Body of pancreas (tissue), 4 donors: ENCODE data around the gene AP3B1. TPM values are rescaled to one million over a fixed set of nuclear protein-coding genes. Genes with fewer than 3 reads are reported as not detected.

Source experiments
- ATAC-seq: fragments of 150-250 bp; one replicate; pipeline ENCODE4 v1.9.1; 2016
- DNase-seq, 4 donors: peaks; one replicate each; pipeline ENCODE4 v3.0.0-alpha.2; 2019
- H3K27ac ChIP-seq, 4 donors: fragments of 200-600 bp; sonication (generic); 1 replicate in 3 of 4; 2 replicates in 1 of 4; pipeline versions ENCODE4 v1.5.1 to v1.6.1; 2016 to 2019; ENCODE audit warnings: mild to moderate bottlenecking in 1 of 4, mixed read lengths in 1 of 4, moderate library complexity in 1 of 4
- H3K27me3 ChIP-seq, 2 donors: fragments of 200-600 bp; sonication (generic); one replicate each; pipeline ENCODE4 v1.6.0; 2016; ENCODE audit warnings: mild to moderate bottlenecking in 1 of 2
- H3K36me3 ChIP-seq, 2 donors: fragments of 200-600 bp; sonication (generic); replicated peaks in 1 of 2; 2 replicates each; pipeline ENCODE4 v1.5.1; 2016; ENCODE audit warnings: low read depth in 2 of 2; ENCODE audit not compliant: insufficient read depth in 1 of 2
- H3K4me1 ChIP-seq: fragments of 200-600 bp; sonication (generic); one replicate; pipeline ENCODE4 v1.6.0; 2016
- H3K4me3 ChIP-seq, 2 donors: fragments of 200-600 bp; sonication (generic); 1 replicate in 1 of 2; 2 replicates in 1 of 2; pipeline ENCODE4 v1.5.1; 2016 to 2019
- H3K9me3 ChIP-seq, 3 donors: fragments of 200-600 bp; sonication (generic); 1 replicate in 2 of 3; 2 replicates in 1 of 3; pipeline ENCODE4 v1.5.1; 2016
- CTCF ChIP-seq, 7 experiments: fragments of 450-650 bp in 4 of 7; fragments of 200-600 bp in 3 of 7; sonication (generic) in 3 of 7; IDR thresholded peaks; one replicate each; pipeline ENCODE4 v1.5.1; 2016 to 2019; ENCODE audit warnings: antibody characterized with exemption in 7 of 7
- POLR2A ChIP-seq, 3 donors: fragments of 450-650 bp; IDR thresholded peaks; one replicate each; pipeline ENCODE4 v1.6.1; 2016; ENCODE audit warnings: antibody characterized with exemption in 3 of 3, mild to moderate bottlenecking in 2 of 3
- WGBS, 2 donors: methylation state at CpG; one replicate each; pipeline ENCODE4 v1.1.5; 2017; 5-methylcytosine and 5-hydroxymethylcytosine counted together
- intact Hi-C: fragments of 100-400 bp; cut with DNase I; formaldehyde crosslinking; loops from one replicate; pipeline ENCODE4 v1.15.1; 2023
- total RNA-seq, 2 donors: library from RNA; depleted of rRNA; stranded (reverse); fragments of >200 nt; gene quantifications; one replicate each; pipeline ENCODE4 v1.1.0, GENCODE V29; 2016

Gene AP3B1
- total RNA-seq, 2 donors from 2014 or later, result 23.6 to 32.3 TPM

GRCh38 chr5:78265163-78265562 lies 29.3 kb downstream of the AP3B1 start:
- DNase-seq, result no peak
- Histone ChIP-seq H3K4me3 (no peak overlapping the region), H3K9me3 (no peaks in the 10 kb centered on the region), H3K27ac (no peak overlapping the region), H3K4me1 (no peaks in the 10 kb centered on the region), H3K27me3 (no peaks in the 10 kb centered on the region), H3K36me3 (no peaks in the 10 kb centered on the region)
- no peak for ATAC-seq
- intact Hi-C loops, result no loop called here
- 86 to 96% methylated on average over 2 of the region's 2 CpGs for WGBS, 2 donors
- no peak for TF ChIP-seq CTCF (IDR thresholded peaks at IDR 0.05)
- TF ChIP-seq POLR2A (IDR thresholded peaks at IDR 0.05), result no peak

- Histone ChIP-seq H3K27ac (no peak overlapping the region), H3K4me3 (no peak overlapping the region), H3K4me1 (no peaks in the 10 kb centered on the region), H3K9me3 (no peaks in the 10 kb centered on the region), H3K36me3 (no peaks in the 10 kb centered on the region), H3K27me3 (no peaks in the 10 kb centered on the region)
- no peak for TF ChIP-seq CTCF (IDR thresholded peaks at IDR 0.05)
- TF ChIP-seq POLR2A (IDR thresholded peaks at IDR 0.05), result no peak
- DNase-seq, result no peak
- ATAC-seq, result no peak
- 64 to 83% methylated on average over 1 of the region's 1 CpG for WGBS, 2 donors
- intact Hi-C loops, result no loop called here
Measured at GRCh38 chr5:78264600-78264999, 29.9 kb downstream of the AP3B1 start.

GRCh38 chr5:78260771-78261170 lies 33.7 kb downstream of the AP3B1 start:
- H3K9me3 ChIP-seq, result no peaks in the 10 kb centered on the region

DNA sequence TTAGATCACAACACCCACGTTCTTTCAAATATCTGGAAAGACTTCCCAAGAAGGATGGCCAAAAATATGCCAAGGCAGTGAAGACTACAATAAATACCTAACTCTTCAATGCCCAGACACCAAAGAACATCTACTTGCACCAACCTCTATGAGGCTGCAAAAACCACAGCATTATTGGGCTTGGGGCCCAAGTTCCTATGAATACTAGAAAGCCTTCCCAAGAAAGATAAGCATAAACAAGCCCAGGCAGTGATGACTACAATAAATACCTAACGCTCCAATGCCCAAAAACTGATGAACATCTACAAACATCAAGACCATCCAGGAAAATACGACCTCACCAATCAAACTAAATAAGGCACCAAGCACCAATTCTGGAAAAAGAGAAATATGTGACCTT lies 41.3 kb downstream of the AP3B1 start:
- Histone ChIP-seq H3K4me3 (no peak overlapping the region), H3K27me3 (no peaks in the 10 kb centered on the region), H3K36me3 (no peaks in the 10 kb centered on the region), H3K9me3 (no peaks in the 10 kb centered on the region), H3K27ac (no peak overlapping the region), H3K4me1 (no peaks in the 10 kb centered on the region)
- intact Hi-C loops, result no loop called here
- DNase-seq, result no peak
- WGBS, 2 donors, result 79 to 93% methylated on average over 3 of the region's 3 CpGs
- ATAC-seq, result no peak
- no peak for TF ChIP-seq POLR2A (IDR thresholded peaks at IDR 0.05)
- no peak for TF ChIP-seq CTCF (IDR thresholded peaks at IDR 0.05)

More at GRCh38 chr5:78260771-78261170, 33.7 kb downstream of the AP3B1 start:
- DNase-seq, result no peak
- Histone ChIP-seq H3K36me3 (no peaks in the 10 kb centered on the region), H3K27me3 (no peaks in the 10 kb centered on the region), H3K4me1 (no peaks in the 10 kb centered on the region), H3K4me3 (no peak overlapping the region), H3K27ac (no peak overlapping the region)
- intact Hi-C loops, result no loop called here
- WGBS, 2 donors, result 91 to 92% methylated on average over 2 of the region's 2 CpGs
- TF ChIP-seq POLR2A (IDR thresholded peaks at IDR 0.05) (no peak), CTCF (IDR thresholded peaks at IDR 0.05) (no peak)
- no peak for ATAC-seq

GRCh38 chr5:78252715-78253114 lies 41.8 kb downstream of the AP3B1 start:
- Histone ChIP-seq H3K9me3 (no peaks in the 10 kb centered on the region), H3K27ac (no peak overlapping the region), H3K27me3 (no peaks in the 10 kb centered on the region), H3K4me1 (no peaks in the 10 kb centered on the region), H3K36me3 (no peaks in the 10 kb centered on the region), H3K4me3 (no peak overlapping the region)
- WGBS, 2 donors, result 90 to 100% methylated on average over 2 to 5 of the region's 5 CpGs
- intact Hi-C loops, result no loop called here
- ATAC-seq (no peak), DNase-seq (no peak)
- no peak for TF ChIP-seq CTCF (IDR thresholded peaks at IDR 0.05)
- TF ChIP-seq POLR2A (IDR thresholded peaks at IDR 0.05), result no peak
